ENCODE data around the gene GNB1.

GNB1 gene

GRCh38 chr1:1759456-1760344 is 131.2 kb downstream of the GNB1 start:
- H3K79me2 ChIP-seq (ENCODE audit: insufficient read depth, low read length): peaks cover 35% of the 10 kb centered on the region; the same call in 1 of the 2 replicates
- H3K4me1 ChIP-seq (ENCODE audit: insufficient read depth, low read length): no peaks in the 10 kb centered on the region
- H2AFZ ChIP-seq (ENCODE audit: low read depth, low read length): no peak overlapping the region
- H3K4me2 ChIP-seq (ENCODE audit: insufficient read depth, low read length): no peak overlapping the region
- peaks cover 86% of the 10 kb centered on the region for H3K36me3 ChIP-seq (ENCODE audit: insufficient read depth, low read length)
- no peak for DNase-seq
- H3K27ac ChIP-seq (ENCODE audit: low read length): no peak overlapping the region
- H3K9ac ChIP-seq (ENCODE audit: low read depth, low read length): no peak overlapping the region
- TF ChIP-seq EZH2 (IDR thresholded peaks at IDR 0.05; ENCODE audit: borderline replicate concordance, low read depth, low read length, severe bottlenecking): no peak
- TF ChIP-seq, protein P1, sequence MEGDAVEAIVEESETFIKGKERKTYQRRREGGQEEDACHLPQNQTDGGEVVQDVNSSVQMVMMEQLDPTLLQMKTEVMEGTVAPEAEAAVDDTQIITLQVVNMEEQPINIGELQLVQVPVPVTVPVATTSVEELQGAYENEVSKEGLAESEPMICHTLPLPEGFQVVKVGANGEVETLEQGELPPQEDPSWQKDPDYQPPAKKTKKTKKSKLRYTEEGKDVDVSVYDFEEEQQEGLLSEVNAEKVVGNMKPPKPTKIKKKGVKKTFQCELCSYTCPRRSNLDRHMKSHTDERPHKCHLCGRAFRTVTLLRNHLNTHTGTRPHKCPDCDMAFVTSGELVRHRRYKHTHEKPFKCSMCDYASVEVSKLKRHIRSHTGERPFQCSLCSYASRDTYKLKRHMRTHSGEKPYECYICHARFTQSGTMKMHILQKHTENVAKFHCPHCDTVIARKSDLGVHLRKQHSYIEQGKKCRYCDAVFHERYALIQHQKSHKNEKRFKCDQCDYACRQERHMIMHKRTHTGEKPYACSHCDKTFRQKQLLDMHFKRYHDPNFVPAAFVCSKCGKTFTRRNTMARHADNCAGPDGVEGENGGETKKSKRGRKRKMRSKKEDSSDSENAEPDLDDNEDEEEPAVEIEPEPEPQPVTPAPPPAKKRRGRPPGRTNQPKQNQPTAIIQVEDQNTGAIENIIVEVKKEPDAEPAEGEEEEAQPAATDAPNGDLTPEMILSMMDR (IDR thresholded peaks at IDR 0.05; ENCODE audit: borderline replicate concordance, extremely low read depth, low read length, poor library complexity, severe bottlenecking): no peak
- H4K20me1 ChIP-seq (ENCODE audit: insufficient read depth, low read length): peaks cover 49% of the 10 kb centered on the region
- H3K9me3 ChIP-seq (ENCODE audit: insufficient read depth, low read length, severe bottlenecking): no peaks in the 10 kb centered on the region
- H3K27me3 ChIP-seq (ENCODE audit: insufficient read depth, low read length, poor library complexity): no peaks in the 10 kb centered on the region
- no peak; the same call in 2 of the 3 replicates for ATAC-seq (ENCODE audit: insufficient read depth, low read depth)
- no peak overlapping the region for H3K4me3 ChIP-seq (ENCODE audit: low read depth in 1 of 2, low read length in 2 of 2)

- peaks cover 33% of the 10 kb centered on the region; the same call in 1 of the 2 replicates for H3K79me2 ChIP-seq (ENCODE audit: insufficient read depth, low read length)
- no peak overlapping the region for H3K4me2 ChIP-seq (ENCODE audit: insufficient read depth, low read length)
- H3K27me3 ChIP-seq (ENCODE audit: insufficient read depth, low read length, poor library complexity): no peaks in the 10 kb centered on the region
- no peak overlapping the region for H3K9ac ChIP-seq (ENCODE audit: low read depth, low read length)
- H3K9me3 ChIP-seq (ENCODE audit: insufficient read depth, low read length, severe bottlenecking): no peaks in the 10 kb centered on the region
- no peak overlapping the region for H2AFZ ChIP-seq (ENCODE audit: low read depth, low read length)
- H3K36me3 ChIP-seq (ENCODE audit: insufficient read depth, low read length): peaks cover 86% of the 10 kb centered on the region
- ATAC-seq (ENCODE audit: insufficient read depth, low read depth) (no peak), DNase-seq (no peak)
- TF ChIP-seq, protein P1 (IDR thresholded peaks at IDR 0.05; ENCODE audit: borderline replicate concordance, extremely low read depth, low read length, poor library complexity, severe bottlenecking): no peak
- TF ChIP-seq EZH2 (IDR thresholded peaks at IDR 0.05; ENCODE audit: borderline replicate concordance, low read depth, low read length, severe bottlenecking): no peak
- no peak overlapping the region for H3K4me3 ChIP-seq (ENCODE audit: low read depth in 1 of 2, low read length in 2 of 2)
- peaks cover 45% of the 10 kb centered on the region for H4K20me1 ChIP-seq (ENCODE audit: insufficient read depth, low read length)
- no peak overlapping the region for H3K27ac ChIP-seq (ENCODE audit: low read length)
- no peaks in the 10 kb centered on the region for H3K4me1 ChIP-seq (ENCODE audit: insufficient read depth, low read length)
Observed at GRCh38 chr1:1758692-1759455, 132.0 kb downstream of the GNB1 start.

DNA sequence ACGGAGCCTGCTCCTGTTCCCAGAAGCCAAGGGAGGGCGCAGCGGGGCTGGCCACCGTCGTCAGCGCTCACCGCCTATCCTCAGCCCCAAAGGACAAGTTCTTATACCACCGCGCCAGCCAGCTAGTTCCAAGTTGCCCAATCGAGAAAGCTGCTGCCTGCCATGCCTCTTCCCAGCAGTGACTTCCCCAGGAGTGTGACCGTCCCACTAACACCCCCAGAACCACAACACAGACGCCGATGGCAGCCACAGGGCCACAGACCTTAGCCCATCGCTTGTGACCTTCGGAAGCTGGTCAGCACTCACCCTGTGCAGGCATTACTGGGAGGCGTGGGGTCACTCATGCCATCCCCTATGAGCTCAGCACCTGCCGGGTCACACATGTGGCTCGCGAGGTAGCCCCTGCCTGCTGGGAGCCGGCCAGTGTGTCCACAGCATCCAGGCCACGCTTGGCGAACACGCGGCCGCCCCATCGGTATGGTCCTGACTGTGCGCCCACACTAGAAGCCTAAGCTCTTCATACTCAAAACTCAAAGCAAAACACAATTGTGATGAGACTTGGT is 132.7 kb downstream of the GNB1 start:
- no peak for ATAC-seq (ENCODE audit: insufficient read depth, low read depth)

More for the DNA sequence above, 132.7 kb downstream of the GNB1 start:
- Histone ChIP-seq H3K36me3 (ENCODE audit: insufficient read depth, low read length) (peaks cover 91% of the 10 kb centered on the region), H3K4me2 (ENCODE audit: insufficient read depth, low read length) (no peak overlapping the region), H3K27me3 (ENCODE audit: insufficient read depth, low read length, poor library complexity) (no peaks in the 10 kb centered on the region), H3K4me1 (ENCODE audit: insufficient read depth, low read length) (no peaks in the 10 kb centered on the region), H3K79me2 (ENCODE audit: insufficient read depth, low read length) (peaks cover 30% of the 10 kb centered on the region; the same call in 1 of the 2 replicates), H2AFZ (ENCODE audit: low read depth, low read length) (no peak overlapping the region), H3K9ac (ENCODE audit: low read depth, low read length) (no peak overlapping the region), H4K20me1 (ENCODE audit: insufficient read depth, low read length) (peaks cover 45% of the 10 kb centered on the region), H3K27ac (ENCODE audit: low read length) (no peak overlapping the region), H3K9me3 (ENCODE audit: insufficient read depth, low read length, severe bottlenecking) (no peaks in the 10 kb centered on the region), H3K4me3 (ENCODE audit: low read depth in 1 of 2, low read length in 2 of 2) (no peak overlapping the region)
- TF ChIP-seq EZH2 (IDR thresholded peaks at IDR 0.05; ENCODE audit: borderline replicate concordance, low read depth, low read length, severe bottlenecking): no peak
- TF ChIP-seq, protein P1 (IDR thresholded peaks at IDR 0.05; ENCODE audit: borderline replicate concordance, extremely low read depth, low read length, poor library complexity, severe bottlenecking): no peak
- no peak for DNase-seq

Measured in DND-41 (cell line).